Vagina (tissue), 2 donors: Measurements from ENCODE around the gene FAM13B.

Experiments
- CTCF ChIP-seq, 3 experiments: fragments of 450-650 bp in 2 of 3; fragments of 200-600 bp in 1 of 3; sonication (generic) in 1 of 3; IDR thresholded peaks; one replicate each; pipeline ENCODE4 v1.5.1; 2017 to 2019; ENCODE audit warnings: antibody characterized with exemption in 3 of 3, mild to moderate bottlenecking in 2 of 3, moderate library complexity in 2 of 3
- POLR2AphosphoS5 ChIP-seq, 2 donors: sonication (generic); formaldehyde crosslinking; IDR thresholded peaks; one replicate each; pipeline ENCODE4 v1.9.0; 2017; ENCODE audit warnings: antibody characterized with exemption in 2 of 2, mild to moderate bottlenecking in 2 of 2, low read depth in 1 of 2; ENCODE audit not compliant: insufficient read depth in 1 of 2

GRCh38 chr5:137995749-137996128, 37.1 kb downstream of the FAM13B start:
- TF ChIP-seq CTCF (IDR thresholded peaks at IDR 0.05) (no peak), POLR2AphosphoS5 (IDR thresholded peaks at IDR 0.05; ENCODE audit: insufficient read depth in 1 of 2, low read depth in 1 of 2) (no peak)
